Measurements from ENCODE around the gene UCHL5.

Gene UCHL5, protein sequence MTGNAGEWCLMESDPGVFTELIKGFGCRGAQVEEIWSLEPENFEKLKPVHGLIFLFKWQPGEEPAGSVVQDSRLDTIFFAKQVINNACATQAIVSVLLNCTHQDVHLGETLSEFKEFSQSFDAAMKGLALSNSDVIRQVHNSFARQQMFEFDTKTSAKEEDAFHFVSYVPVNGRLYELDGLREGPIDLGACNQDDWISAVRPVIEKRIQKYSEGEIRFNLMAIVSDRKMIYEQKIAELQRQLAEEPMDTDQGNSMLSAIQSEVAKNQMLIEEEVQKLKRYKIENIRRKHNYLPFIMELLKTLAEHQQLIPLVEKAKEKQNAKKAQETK

DNA sequence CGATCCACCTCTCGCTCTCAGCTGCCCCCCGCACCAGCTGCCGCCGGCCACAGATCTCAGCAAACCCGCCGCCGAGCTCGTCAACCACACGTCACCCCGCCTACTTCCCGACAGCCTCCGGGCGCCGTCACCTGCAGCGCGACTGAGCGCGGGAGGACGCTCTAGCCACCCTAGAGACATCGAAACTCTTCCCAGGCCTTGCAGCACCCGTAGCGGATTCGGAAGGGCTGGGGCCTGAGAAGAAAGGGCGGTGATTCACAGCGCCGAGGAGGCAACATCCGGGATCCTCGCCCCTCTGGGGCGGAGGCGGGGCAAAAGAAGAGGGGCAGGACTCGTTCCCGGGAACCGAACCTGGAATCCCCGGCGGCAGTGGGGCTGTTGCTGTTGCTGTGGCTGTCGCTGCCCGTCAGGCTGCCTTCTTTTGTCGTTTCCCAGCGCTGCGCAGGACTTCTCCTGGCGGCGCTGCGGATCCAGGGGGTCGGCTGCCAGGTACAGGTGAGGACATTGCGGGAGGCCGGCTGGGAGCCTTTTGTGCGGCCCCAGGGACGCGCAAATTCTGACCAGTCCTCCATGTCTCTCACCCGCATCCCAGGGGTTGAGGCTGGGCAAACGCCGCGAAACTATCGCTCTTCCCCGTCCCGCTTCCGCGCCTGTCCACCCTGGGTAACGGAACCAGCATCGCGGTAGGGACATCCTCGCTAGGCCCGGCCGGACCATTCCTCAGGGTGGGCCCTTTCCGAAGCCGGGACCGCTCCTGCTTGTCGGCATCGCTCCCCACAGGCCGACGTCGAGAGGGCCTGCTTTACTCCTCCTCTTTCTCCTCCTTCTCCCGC is at the start of gene UCHL5, which contains the start of gene RO60:
Gene UCHL5 (minus strand): TSS at position 79 of the 833 bp plus-strand sequence. CDS start 100 bp downstream, outside the sequence.
Gene RO60 (plus strand): TSS at position 331 of the 833 bp plus-strand sequence. CDS start 9,443 bp downstream, outside the sequence.
- DNase-seq (ENCODE audit: low spot score): peak; percentile 98

DNA sequence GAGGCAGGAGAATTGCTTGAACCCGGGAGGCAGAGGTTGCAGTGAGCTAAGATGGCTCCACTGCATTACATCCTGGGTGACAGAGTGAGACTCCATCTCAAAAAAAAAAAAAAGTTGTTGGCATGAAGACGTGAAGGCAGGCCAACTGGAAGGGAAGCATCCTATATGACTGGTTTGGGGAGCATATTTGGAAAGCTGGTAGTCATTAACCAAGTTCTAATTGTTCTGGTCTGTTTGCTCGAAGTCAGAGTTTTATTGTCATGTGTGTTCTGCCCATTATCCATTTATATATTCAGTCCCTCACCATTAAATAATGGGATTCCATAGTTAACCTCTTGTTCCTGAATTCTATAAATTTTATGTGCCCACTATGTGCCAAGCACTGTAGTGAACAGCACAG is 49.3 kb upstream of the UCHL5 start:
- DNase-seq (ENCODE audit: low spot score): no peak

- no peak for DNase-seq (ENCODE audit: low spot score)
Observed at GRCh38 chr1:193105821-193106177, 46.6 kb upstream of the UCHL5 start.

GRCh38 chr1:193104907-193105820 is 46.0 kb upstream of the UCHL5 start, which contains the start of gene GLRX2:
TSS of gene GLRX2 (minus strand) at chr1:193105414. CDS start at chr1:193105382, 32 bp downstream.
- DNase-seq (ENCODE audit: low spot score): peak; percentile 86

GRCh38 chr1:193104502-193104906 is 45.3 kb upstream of the UCHL5 start:
- DNase-seq (ENCODE audit: low spot score): peak; percentile 35

DNA sequence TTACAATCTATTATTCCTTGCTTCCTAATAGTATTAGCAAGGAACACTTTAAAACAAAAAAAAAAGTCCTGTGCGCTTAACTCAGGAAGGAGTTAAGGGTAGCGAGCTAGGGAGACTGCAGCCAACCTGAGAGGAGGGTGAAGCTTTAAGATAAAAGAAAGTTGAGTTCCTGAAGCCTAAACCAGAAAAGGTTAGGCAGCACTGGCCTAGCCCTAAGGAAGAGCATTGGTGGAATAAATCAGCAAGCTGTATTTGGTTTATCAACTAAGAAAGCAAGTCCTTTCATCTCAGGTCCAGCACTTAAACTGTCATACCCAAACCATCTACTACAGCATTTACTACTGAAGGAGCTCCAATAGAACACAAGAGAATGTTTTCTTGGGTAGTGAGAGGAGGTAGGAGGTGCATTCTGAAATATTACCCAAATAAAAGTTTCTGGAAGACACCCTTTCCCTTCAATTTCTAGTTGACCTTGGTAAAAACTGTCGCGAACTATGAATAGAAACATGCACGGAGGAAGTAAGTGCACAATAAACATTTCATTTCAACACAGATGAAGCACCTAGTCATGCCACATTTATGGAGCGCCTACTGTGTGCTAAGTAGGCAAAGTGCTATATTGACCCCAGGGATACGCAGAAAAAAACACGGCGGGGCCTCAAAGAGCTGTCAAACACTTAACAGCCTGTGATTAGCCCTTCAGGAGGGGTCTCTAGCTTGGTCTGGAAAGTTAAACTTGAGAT is 44.8 kb upstream of the UCHL5 start:
- DNase-seq (ENCODE audit: low spot score): no peak

GRCh38 chr1:193102662-193103061 is 43.5 kb upstream of the UCHL5 start:
- DNase-seq (ENCODE audit: low spot score): no peak

DNA sequence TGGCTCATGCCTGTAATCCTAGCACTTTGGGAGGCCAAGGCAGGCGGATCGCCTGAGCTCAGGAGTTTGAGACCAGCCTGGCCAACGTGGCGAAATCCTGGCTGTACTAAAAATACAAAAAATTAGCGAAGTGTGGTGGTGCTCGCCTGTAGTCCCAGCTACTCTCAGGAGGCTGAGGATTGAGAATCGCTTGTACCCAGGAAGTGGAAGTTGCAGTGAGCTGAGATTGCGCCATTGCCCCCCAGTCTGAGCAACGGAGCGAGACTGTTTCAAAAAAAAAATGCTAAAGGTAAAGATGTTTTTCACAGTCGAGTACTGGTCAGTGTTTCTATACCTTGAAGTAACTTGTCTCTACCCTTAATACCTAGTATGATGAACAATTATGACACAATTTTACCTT is 35.0 kb upstream of the UCHL5 start:
- DNase-seq (ENCODE audit: low spot score): no peak

GRCh38 chr1:193090865-193091264 is 31.7 kb upstream of the UCHL5 start:
- DNase-seq (ENCODE audit: low spot score): no peak

DNA sequence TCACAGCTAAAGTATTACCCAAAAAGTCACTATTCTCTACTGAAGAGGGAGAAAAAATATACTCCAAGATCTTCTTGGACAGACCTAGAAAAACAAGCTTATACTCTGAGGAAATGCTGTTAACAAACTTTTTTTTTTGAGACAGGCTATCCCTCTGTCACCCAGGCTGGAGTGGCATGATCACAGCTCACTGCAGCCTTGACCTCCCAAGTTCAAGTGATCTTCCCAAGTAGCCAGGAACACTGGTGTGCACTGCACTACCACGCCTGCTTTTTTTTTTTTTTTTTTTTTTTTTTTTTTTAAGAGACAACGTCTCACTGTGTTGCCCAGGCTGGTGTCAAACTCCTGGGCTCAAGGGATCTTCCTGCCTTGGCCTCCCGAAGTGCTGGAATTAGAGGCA is 28.7 kb upstream of the UCHL5 start:
- no peak for DNase-seq (ENCODE audit: low spot score)

- no peak for DNase-seq (ENCODE audit: low spot score)
Observed at GRCh38 chr1:193086342-193086741, 27.2 kb upstream of the UCHL5 start.

DNA sequence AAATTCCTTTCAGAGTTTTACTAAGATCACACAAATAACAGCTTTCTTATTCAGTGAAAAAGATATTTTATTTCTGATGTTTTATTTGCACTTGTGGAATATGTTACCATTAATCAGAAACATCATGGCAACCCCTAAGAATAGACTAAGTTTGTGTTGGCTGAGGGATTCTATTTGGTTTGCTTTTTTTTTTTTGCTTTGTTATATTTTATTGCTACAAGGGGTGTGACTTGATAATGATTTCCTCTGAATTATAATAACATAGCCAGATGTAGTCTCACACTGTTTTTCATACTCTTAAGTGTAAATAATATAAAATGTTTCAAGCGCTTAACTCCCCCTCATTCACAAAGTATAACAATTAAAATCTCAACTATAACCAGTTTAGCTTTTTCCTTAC is 26.1 kb upstream of the UCHL5 start:
- DNase-seq (ENCODE audit: low spot score): no peak

DNA sequence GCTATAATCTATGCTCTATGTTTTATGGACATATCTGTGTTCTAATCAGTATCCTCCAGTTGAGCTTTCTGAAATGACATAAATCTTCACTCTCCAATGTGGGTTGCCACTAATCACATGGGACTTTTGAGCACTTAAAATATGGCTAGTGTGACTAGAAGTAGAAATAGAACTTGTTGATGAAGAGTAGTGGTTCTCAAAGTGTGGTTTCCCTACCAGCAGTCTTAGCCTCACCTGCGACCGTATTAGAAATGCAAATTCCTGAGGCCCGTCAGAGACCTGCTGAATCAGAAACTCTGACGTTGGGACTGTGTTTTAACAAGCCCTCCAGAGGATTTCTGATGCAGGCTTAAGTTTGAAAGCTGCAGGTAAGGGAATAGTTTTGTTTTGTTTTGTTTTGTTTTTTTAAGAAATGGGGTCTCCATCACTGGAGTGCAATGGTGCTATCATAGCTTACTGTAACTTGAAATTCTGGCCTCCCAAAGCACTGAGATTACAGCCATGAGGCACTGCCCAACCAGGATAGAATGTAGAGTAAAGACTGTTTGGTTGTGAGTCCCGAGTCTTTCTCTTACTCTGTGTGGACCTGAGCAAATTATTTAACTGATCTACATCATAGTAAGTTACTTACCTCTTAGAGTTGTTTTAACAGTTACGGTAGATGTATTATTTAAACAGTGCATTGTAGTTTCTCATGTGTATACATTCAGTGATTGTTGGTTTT is 24.4 kb upstream of the UCHL5 start:
- DNase-seq (ENCODE audit: low spot score): no peak

DNA sequence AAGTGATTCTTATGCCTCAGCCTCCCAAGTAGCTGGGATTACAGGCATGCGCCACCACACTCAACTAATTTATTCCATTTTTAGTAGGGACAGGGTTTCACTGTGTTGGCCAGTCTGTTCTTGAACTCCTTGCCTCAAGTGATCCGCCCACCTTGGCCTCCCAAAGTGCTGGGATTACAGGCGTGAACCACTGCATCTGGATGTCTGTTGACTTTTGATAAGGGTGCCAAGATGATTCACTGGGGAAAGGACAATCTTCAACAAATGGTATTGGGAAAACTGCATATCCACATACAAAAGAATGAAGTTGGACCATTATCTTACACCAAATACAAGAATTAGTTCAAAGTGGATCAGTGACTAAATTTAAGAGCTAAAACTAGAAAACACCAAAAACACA is 20.0 kb upstream of the UCHL5 start:
- DNase-seq (ENCODE audit: low spot score): no peak

DNA sequence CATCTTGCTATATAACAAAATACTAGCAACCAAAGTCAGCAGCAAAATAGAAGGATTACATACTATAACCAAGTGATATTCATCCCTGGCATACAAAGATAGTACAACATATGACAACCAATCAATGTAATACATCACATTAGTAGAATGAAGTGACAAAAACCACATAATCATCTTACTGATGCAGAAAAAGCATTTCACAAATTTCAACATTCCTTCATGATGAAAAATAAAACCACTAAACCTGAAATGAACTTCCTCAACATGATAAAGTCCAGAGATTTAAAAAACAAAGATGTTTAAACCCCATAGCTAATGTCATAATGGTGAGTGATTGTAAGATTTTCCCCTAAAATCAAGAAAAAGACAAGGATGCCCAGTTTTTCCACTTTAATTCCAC is 18.8 kb upstream of the UCHL5 start:
- DNase-seq (ENCODE audit: low spot score): no peak

- DNase-seq (ENCODE audit: low spot score): no peak
Observed at GRCh38 chr1:193070942-193071341, 11.8 kb upstream of the UCHL5 start.

DNA sequence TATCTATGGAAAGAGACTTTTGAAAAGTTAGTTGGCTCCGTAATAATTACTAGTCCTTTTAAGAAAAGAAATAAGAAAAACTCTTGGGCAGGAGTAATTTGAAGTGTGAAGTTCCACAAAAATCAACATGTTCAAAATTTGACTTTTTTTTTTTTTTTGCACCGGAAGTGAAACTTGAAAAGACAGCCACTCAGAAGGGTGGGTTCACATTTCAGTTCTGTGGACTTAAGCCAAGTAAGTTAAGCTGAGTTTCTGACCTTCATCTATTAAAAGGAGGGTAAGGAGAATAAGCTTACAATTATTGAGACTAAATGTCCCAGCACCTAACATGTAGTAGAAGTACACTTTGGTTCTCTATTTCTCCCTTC is 11.2 kb upstream of the UCHL5 start:
- DNase-seq (ENCODE audit: low spot score): no peak

DNA sequence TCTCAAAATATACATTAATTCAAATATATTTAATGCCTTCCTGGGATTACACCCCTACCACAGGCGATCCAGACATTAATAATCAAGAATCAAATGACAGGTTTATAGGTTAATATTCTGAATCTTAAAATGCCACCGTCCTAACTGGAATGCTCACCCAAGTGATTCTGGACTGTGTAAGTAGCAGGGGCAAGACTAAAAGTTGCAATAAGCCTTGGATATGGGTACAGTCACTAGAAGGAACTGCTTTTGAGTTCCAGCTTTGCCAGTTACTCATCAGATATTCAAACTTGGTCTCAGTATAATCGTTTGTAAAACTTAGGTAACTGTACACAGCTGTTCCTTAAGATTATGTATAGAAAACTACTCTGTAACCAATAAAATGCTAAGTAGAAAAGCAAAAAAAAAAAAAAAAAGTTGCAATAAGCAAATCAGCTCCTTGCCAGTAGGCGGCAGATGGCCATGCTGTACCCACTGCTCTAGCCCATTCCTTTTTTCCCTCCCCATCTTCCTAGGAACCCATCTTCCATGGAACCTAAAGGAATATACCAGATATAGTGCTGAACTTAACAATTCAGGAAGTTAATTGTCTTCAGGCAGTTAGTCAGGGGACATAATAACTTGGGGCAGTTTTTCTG is 10.7 kb upstream of the UCHL5 start:
- DNase-seq (ENCODE audit: low spot score): no peak

GRCh38 chr1:193068013-193068412 is 8.9 kb upstream of the UCHL5 start:
- no peak for DNase-seq (ENCODE audit: low spot score)

- no peak for DNase-seq (ENCODE audit: low spot score)
Observed at GRCh38 chr1:193066606-193067005, 7.4 kb upstream of the UCHL5 start.

Measured in putamen (tissue), 1 donor.